HepG2 (cell line): ENCODE data around the gene MTFP1. TPM values are rescaled to one million over a fixed set of nuclear protein-coding genes. Genes with fewer than 3 reads are reported as not detected.

Source experiments
- FOXO1 ChIP-seq: sonication (generic); formaldehyde crosslinking; IDR thresholded peaks from 2 replicates; pipeline ENCODE4 v1.4.0; 2020; ENCODE audit warnings: missing genetic modification reagents
- HCFC1 ChIP-seq: fragments of 150-350 bp; IDR thresholded peaks from 2 replicates; pipeline ENCODE4 v1.6.1; 2014; ENCODE audit warnings: low read depth, low read length
- KLF16 ChIP-seq, 2 experiments: sonication (generic) in 1 of 2; formaldehyde crosslinking in 1 of 2; IDR thresholded peaks; 2 replicates each; pipeline versions ENCODE4 v1.6.1 to v1.8.0; 2016 to 2023; ENCODE audit warnings: missing genetic modification reagents in 2 of 2, missing compliant biosample characterization in 1 of 2
- MYNN ChIP-seq: sonication (generic); formaldehyde crosslinking; IDR thresholded peaks from 2 replicates; pipeline ENCODE4 v1.4.0; 2020; ENCODE audit warnings: mild to moderate bottlenecking, low read depth, missing genetic modification reagents
- RNF2 ChIP-seq: fragments of 450-650 bp; conservative IDR thresholded peaks from 2 replicates; pipeline ENCODE4 v1.6.1; 2016; ENCODE audit warnings: low read depth
- SIN3A ChIP-seq: IDR thresholded peaks from 2 replicates; pipeline ENCODE4 v1.6.1; 2011; ENCODE audit warnings: low read depth, mild to moderate bottlenecking, control low read depth, low read length, borderline replicate concordance
- THYN1 ChIP-seq: sonication (generic); formaldehyde crosslinking; IDR thresholded peaks from 2 replicates; pipeline ENCODE4 v1.8.1; 2023; ENCODE audit warnings: low read depth, mild to moderate bottlenecking, moderate library complexity, missing genetic modification reagents, borderline replicate concordance
- ZFP90 ChIP-seq: sonication (generic); formaldehyde crosslinking; IDR thresholded peaks from 2 replicates; pipeline ENCODE4 v1.8.0; 2022; ENCODE audit warnings: missing genetic modification reagents, mild to moderate bottlenecking, inconsistent platforms, borderline replicate concordance
- ZNF121 ChIP-seq: sonication (generic); formaldehyde crosslinking; IDR thresholded peaks from 2 replicates; pipeline ENCODE4 v1.5.0; 2020; ENCODE audit warnings: mild to moderate bottlenecking, missing genetic modification reagents
- ZNF841 ChIP-seq: sonication (generic); formaldehyde crosslinking; IDR thresholded peaks from 2 replicates; pipeline ENCODE4 v1.8.1; 2023; ENCODE audit warnings: missing genetic modification reagents, borderline replicate concordance
- polyA plus RNA-seq, 8 experiments: library from polyadenylated mRNA; depleted of rRNA in 3 of 8; stranded (reverse) in 7 of 8; unstranded in 1 of 8; fragments of >200 nt; fragmentation: Illumina TruSeq in 4 of 8; extraction: Trizol in 4 of 8; gene quantifications; 2 replicates each; pipeline versions ENCODE4 v1.2.1 to v1.2.3, GENCODE V29; 2011 to 2016; ENCODE audit warnings: low read depth in 4 of 8, missing spikeins in 1 of 8, mixed read lengths in 1 of 8; ENCODE audit not compliant: insufficient read depth in 1 of 8
- total RNA-seq, 5 experiments: library from RNA; depleted of rRNA; stranded (reverse); fragments of >200 nt; fragmentation: Illumina TruSeq; extraction: Trizol; gene quantifications; 2 replicates each; pipeline ENCODE4 v1.2.3, GENCODE V29; 2016; ENCODE audit warnings: low read depth in 1 of 5
- TF ChIP-seq, protein P1 (sequence below): sonication (generic); formaldehyde crosslinking; IDR thresholded peaks from 2 replicates; pipeline ENCODE4 v1.4.0; 2020; ENCODE audit warnings: missing genetic modification reagents, borderline replicate concordance
- TF ChIP-seq, protein P2 (sequence below): sonication (generic); formaldehyde crosslinking; IDR thresholded peaks from 2 replicates; pipeline ENCODE4 v1.4.0; 2020; ENCODE audit warnings: missing genetic modification reagents
- TF ChIP-seq, protein P3 (sequence below): IDR thresholded peaks from 2 replicates; pipeline ENCODE4 v1.6.1; 2016; ENCODE audit warnings: low read depth, control low read depth
- TF ChIP-seq, protein P4 (sequence below): sonication (generic); formaldehyde crosslinking; IDR thresholded peaks from 2 replicates; pipeline ENCODE4 v1.9.0; 2021; ENCODE audit warnings: missing genetic modification reagents, mild to moderate bottlenecking, borderline replicate concordance
- TF ChIP-seq, protein P5 (sequence below): sonication (generic); formaldehyde crosslinking; IDR thresholded peaks from 2 replicates; pipeline ENCODE4 v1.8.1; 2022; ENCODE audit warnings: low read depth, mild to moderate bottlenecking, missing genetic modification reagents
- TF ChIP-seq, protein P6 (sequence below): sonication (generic); formaldehyde crosslinking; IDR thresholded peaks from 2 replicates; pipeline ENCODE4 v1.8.1; 2023; ENCODE audit warnings: mild to moderate bottlenecking, missing genetic modification reagents, borderline replicate concordance

MTFP1 gene
- total and polyA plus RNA-seq, 2 of the 13 experiments (the other 11 are each of a cell fraction or from before 2014, with no cell fraction given) = 29.5 to 45.6 TPM

DNA sequence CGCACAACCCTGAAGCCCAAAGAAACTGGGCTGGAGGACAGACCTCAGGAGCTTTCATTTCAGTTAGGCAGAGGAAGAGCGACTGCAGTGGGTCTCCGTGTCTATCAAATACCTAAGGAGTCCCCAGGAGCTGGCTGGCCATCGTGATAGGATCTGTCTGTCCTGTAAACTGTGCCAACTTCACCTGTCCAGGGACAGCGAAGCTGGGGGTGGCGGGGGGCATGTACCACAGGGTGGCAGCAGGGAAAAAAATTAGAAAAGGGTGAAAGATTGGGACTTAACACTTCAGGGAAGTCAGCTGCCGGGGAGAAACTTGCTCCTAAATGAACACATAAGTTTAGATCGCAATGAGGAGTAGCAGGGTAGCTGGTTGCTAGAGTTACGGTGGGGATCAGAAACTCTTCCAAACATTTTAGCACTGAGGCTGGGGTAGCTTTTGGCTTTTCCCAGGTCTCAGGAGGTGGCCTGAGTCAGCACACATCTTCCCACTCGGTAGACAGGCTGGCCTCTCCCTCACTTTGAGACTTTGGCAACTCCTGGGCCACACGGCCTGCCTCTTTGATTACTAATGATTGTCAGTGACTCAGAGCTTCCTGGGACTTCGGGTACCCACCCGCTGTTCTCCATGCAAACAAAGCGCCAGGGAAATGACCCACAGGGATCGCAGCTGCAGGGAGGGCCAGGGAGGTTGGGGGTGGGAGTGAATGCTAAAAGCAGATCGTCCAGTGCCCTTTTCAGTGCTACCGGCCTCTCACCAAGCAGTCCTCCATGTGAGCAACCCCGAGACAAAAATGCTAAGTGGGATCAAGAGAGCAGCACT is 2.9 kb upstream of the MTFP1 start (continued):
- TF ChIP-seq, protein P1, sequence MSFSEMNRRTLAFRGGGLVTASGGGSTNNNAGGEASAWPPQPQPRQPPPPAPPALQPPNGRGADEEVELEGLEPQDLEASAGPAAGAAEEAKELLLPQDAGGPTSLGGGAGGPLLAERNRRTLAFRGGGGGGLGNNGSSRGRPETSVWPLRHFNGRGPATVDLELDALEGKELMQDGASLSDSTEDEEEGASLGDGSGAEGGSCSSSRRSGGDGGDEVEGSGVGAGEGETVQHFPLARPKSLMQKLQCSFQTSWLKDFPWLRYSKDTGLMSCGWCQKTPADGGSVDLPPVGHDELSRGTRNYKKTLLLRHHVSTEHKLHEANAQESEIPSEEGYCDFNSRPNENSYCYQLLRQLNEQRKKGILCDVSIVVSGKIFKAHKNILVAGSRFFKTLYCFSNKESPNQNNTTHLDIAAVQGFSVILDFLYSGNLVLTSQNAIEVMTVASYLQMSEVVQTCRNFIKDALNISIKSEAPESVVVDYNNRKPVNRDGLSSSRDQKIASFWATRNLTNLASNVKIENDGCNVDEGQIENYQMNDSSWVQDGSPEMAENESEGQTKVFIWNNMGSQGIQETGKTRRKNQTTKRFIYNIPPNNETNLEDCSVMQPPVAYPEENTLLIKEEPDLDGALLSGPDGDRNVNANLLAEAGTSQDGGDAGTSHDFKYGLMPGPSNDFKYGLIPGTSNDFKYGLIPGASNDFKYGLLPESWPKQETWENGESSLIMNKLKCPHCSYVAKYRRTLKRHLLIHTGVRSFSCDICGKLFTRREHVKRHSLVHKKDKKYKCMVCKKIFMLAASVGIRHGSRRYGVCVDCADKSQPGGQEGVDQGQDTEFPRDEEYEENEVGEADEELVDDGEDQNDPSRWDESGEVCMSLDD (CRISPR knock-in tag) = no peak
- TF ChIP-seq FOXO1 (CRISPR knock-in tag) (no peak; the same call in 1 of the 2 replicates), ZFP90 (CRISPR knock-in tag) (0 out of 2 replicates have a peak, but pooled peaks have one; percentile 27), MYNN (CRISPR knock-in tag) (no peak), ZNF841 (0 out of 2 replicates have a peak, but pooled peaks have one; percentile 26), RNF2 (no peak), SIN3A (no peak), THYN1 (CRISPR knock-in tag) (no peak), KLF16 (CRISPR knock-in tag; IDR thresholded peaks at IDR 0.05) (peak in 1 of 2 experiments; percentile 30; a peak in 1 of 4 replicates), HCFC1 (no peak), ZNF121 (CRISPR knock-in tag) (no peak)
- TF ChIP-seq, protein P2, sequence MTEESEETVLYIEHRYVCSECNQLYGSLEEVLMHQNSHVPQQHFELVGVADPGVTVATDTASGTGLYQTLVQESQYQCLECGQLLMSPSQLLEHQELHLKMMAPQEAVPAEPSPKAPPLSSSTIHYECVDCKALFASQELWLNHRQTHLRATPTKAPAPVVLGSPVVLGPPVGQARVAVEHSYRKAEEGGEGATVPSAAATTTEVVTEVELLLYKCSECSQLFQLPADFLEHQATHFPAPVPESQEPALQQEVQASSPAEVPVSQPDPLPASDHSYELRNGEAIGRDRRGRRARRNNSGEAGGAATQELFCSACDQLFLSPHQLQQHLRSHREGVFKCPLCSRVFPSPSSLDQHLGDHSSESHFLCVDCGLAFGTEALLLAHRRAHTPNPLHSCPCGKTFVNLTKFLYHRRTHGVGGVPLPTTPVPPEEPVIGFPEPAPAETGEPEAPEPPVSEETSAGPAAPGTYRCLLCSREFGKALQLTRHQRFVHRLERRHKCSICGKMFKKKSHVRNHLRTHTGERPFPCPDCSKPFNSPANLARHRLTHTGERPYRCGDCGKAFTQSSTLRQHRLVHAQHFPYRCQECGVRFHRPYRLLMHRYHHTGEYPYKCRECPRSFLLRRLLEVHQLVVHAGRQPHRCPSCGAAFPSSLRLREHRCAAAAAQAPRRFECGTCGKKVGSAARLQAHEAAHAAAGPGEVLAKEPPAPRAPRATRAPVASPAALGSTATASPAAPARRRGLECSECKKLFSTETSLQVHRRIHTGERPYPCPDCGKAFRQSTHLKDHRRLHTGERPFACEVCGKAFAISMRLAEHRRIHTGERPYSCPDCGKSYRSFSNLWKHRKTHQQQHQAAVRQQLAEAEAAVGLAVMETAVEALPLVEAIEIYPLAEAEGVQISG (CRISPR knock-in tag) = no peak
- TF ChIP-seq, protein P3, sequence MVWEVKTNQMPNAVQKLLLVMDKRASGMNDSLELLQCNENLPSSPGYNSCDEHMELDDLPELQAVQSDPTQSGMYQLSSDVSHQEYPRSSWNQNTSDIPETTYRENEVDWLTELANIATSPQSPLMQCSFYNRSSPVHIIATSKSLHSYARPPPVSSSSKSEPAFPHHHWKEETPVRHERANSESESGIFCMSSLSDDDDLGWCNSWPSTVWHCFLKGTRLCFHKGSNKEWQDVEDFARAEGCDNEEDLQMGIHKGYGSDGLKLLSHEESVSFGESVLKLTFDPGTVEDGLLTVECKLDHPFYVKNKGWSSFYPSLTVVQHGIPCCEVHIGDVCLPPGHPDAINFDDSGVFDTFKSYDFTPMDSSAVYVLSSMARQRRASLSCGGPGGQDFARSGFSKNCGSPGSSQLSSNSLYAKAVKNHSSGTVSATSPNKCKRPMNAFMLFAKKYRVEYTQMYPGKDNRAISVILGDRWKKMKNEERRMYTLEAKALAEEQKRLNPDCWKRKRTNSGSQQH = peak; percentile 46; the same call in 1 of the 2 replicates
- TF ChIP-seq, protein P4, sequence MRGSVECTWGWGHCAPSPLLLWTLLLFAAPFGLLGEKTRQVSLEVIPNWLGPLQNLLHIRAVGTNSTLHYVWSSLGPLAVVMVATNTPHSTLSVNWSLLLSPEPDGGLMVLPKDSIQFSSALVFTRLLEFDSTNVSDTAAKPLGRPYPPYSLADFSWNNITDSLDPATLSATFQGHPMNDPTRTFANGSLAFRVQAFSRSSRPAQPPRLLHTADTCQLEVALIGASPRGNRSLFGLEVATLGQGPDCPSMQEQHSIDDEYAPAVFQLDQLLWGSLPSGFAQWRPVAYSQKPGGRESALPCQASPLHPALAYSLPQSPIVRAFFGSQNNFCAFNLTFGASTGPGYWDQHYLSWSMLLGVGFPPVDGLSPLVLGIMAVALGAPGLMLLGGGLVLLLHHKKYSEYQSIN (CRISPR knock-in tag) = no peak
- TF ChIP-seq, protein P5, sequence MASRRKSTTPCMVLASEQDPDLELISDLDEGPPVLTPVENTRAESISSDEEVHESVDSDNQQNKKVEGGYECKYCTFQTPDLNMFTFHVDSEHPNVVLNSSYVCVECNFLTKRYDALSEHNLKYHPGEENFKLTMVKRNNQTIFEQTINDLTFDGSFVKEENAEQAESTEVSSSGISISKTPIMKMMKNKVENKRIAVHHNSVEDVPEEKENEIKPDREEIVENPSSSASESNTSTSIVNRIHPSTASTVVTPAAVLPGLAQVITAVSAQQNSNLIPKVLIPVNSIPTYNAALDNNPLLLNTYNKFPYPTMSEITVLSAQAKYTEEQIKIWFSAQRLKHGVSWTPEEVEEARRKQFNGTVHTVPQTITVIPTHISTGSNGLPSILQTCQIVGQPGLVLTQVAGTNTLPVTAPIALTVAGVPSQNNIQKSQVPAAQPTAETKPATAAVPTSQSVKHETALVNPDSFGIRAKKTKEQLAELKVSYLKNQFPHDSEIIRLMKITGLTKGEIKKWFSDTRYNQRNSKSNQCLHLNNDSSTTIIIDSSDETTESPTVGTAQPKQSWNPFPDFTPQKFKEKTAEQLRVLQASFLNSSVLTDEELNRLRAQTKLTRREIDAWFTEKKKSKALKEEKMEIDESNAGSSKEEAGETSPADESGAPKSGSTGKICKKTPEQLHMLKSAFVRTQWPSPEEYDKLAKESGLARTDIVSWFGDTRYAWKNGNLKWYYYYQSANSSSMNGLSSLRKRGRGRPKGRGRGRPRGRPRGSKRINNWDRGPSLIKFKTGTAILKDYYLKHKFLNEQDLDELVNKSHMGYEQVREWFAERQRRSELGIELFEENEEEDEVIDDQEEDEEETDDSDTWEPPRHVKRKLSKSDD (CRISPR knock-in tag) = no peak
- TF ChIP-seq, protein P6, sequence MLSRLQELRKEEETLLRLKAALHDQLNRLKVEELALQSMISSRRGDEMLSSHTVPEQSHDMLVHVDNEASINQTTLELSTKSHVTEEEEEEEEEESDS (CRISPR knock-in tag) = no peak
